Eye (tissue), 1 donor: ENCODE results near the gene GNL2.
A peak's percentile ranks its signal among the peaks of the same experiment; 100 is the strongest.
"Not testable (repeated sequence)": the region's sequence is repeated elsewhere in the genome, so short reads cannot be mapped to it uniquely, and the experiment has no call there.

Source experiments
- DNase-seq: peaks from one replicate; pipeline ENCODE4 v3.0.0-alpha.2; 2015

The GNL2 gene

DNA sequence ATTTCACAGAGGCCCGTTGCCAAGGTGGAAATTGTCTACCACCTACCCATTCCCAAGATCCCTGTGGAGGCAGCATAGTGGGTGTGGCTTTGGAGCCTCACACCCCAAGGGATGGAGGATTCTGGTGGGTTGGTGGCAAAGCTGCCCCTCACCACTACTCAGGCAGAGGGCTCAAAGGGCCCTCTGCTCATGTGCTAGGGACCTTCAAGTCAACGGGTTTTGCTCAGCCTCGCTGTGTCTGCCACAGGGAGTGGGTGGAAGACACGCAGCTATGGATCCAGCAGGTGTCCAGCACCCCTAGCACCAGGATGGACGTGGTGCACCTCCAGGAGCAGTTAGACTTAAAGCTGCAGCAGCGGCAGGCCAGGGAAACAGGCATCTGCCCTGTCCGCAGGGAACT lies 36.7 kb downstream of the GNL2 start:
- DNase-seq, result no peak

DNA sequence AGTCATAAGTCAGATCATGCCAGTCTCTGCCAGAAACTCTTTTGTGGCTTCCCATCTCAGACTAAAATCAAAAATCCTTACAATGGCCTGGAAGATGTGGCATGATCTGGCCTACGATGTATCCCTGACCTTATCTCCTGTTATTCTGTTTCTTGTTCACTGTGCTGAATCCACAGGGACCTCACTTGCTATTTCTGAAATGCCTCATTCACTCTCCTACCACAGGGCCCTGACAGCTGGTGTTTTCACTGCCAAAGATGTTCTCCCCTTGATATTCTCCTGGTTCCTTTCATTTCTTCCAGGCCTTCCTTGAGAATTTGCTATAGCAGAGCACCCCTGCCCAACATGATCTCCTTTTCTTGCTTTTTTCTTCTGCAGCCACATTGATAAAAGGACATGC lies 37.3 kb downstream of the GNL2 start:
- no peak for DNase-seq

DNA sequence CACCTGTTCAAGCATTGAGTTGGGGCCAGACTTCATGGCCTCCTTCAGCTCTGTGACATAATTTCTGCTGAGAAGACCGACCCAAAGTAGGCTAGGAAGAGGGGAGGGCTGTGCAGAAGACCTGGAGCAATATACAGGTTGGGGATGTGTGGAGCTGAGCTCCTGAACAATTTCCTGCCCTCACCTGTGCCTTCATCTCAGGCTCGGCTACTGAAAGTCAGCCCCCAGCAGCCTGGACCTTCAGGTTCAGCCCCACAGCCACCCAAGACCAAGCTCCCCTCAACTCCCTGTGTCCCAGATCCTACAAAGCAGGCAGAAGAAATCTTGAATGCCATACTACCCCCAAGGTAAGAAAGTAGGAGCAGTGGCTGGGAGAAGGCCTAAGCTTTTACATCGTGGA lies 38.3 kb downstream of the GNL2 start:
- DNase-seq, result no peak

DNA sequence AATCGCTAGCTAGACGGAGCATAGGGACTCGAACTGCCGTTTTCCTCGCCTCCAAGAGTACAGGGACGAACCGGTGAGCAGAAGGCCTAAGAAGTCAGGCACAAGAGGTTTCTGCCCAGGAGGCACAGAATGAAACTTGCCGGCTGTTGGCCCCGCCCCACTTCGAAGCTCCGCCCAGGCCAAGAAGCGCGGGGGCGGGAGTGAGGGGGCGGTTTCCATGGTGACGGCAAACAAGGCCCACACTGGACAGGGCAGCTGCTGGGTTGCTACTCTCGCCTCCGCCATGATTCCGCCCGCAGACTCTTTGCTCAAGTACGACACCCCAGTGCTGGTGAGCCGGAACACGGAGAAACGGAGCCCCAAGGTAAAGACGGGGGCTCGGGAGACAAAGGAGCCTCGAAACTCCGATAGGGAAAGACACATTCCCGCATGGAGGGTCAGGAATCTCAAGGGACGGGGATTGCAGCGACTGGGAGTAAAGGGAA lies 39.0 kb downstream of the GNL2 start, which contains the start of gene DNALI1:
TSS of gene DNALI1 (plus strand) at position 229 of the 485 bp plus-strand sequence. CDS start at position 284, 55 bp downstream.
- peak; percentile 97 for DNase-seq

DNA sequence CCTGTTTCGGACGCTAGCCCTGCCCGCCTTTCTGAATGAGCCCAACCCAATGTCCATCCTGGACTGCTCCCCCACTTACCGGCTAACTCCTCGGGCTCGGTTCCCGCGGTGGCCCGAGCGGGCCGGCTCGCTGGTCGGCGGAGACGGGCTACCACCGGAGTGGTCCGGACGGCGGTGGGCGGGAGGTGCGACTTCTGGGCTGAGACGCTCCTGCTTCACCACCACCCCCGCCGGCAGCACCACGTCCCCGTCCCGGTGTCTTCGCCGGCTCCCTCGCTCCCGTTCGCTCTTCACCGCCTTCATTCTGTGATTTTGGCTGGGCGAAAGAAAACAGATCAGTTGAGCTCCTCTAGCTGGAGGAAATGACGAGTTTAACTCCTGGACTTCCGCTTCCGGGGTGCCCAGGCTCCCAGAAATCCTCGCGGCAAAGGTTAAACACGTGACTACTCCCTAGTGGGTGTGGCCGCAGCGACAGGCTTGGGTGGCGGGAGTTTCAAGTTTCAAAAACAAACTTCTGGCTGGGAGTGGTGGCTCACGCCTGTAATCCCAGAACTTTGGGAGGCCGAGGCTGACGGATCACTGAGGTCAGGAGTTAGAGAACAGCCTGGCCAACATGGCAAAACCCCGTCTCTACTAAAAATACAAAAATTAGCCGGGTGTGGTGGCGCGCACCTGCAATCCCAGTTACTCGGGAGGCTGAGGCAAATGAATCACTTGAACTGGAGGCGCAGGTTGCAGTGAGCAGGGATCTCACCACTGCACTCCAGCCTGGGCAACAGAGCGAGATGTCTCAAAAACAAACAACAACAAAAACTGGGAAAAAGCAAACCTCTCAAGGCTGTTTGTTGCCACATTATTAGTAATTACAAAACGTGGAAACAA lies 41.6 kb downstream of the GNL2 start, which contains the start of gene SNIP1:
TSS of gene SNIP1 (minus strand) at position 367 of the 882 bp plus-strand sequence. CDS start at position 303, 64 bp downstream.
- DNase-seq, result peak; percentile 97

DNA sequence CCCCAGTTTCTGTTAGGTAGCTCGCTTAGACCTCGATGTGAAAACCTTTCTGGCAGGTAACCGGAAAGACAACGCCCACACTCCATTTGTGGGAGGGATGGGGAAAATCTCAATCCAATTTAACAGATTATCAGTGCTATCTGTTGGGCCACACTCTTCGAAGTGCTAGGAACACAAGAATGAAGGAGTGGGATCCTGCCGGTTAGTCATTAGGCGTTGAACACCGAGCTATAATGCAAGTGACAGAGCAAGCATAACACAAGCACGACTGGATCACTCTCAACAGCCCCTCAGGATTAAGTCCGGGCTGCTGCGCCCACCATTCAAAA lies 42.2 kb downstream of the GNL2 start:
- no peak for DNase-seq

DNA sequence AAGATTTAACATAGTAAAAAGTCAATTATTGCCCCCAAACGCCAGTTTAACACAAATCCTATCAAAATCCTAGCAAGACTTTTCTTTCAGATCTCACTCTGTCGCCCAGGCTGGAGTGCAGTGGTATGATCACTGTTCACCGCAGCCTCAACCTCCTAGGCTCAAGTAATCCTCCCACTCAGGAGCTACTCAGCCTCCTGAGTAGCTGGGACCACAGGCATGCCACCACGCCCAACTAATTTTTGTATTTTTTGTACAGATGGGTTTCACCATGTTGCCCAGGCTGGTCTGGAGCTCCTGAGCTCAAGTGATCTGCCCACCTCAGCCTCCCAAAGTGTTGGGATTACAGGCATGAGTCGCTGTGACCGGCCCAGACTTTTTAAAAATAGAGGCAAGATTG lies 46.4 kb downstream of the GNL2 start:
- DNase-seq, result no peak

DNA sequence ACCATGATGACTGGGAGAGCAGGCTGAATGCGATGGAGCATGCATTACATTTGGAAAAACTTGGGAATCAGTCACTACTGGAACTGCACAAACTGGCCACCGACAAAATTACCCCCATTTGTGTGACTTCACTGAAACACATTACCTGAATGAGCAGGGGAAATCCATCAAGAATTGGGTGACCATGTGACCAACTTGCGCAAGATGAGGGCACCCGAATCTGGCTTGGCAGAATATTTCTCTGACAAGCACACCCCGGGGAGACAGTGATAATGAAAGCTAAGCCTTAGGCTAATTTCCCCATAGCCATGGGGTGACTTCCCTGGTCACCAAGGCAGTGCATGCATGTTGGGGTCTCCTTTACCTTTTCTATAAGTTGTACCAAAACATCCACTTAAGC lies 50.7 kb downstream of the GNL2 start:
- DNase-seq, result no peak

DNA sequence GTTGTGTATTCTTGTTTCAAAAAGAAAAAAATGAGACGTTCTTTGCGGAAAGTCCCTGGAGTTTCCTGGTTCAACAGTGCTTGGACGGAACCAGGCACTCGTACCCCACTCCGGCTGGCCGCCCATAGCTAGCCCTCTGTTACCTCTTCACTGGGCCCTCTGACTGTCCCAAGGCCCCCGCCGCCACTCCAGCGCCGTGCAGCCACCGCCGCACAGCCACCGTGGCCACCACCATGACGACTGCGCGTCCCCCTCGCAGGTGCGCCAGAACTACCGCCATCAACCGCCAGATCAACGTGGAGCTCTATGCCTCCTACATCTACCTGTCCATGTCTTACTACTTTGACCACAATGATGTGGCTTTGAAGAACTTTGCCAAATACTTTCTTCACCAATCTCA lies 51.2 kb downstream of the GNL2 start:
- no peak for DNase-seq

DNA sequence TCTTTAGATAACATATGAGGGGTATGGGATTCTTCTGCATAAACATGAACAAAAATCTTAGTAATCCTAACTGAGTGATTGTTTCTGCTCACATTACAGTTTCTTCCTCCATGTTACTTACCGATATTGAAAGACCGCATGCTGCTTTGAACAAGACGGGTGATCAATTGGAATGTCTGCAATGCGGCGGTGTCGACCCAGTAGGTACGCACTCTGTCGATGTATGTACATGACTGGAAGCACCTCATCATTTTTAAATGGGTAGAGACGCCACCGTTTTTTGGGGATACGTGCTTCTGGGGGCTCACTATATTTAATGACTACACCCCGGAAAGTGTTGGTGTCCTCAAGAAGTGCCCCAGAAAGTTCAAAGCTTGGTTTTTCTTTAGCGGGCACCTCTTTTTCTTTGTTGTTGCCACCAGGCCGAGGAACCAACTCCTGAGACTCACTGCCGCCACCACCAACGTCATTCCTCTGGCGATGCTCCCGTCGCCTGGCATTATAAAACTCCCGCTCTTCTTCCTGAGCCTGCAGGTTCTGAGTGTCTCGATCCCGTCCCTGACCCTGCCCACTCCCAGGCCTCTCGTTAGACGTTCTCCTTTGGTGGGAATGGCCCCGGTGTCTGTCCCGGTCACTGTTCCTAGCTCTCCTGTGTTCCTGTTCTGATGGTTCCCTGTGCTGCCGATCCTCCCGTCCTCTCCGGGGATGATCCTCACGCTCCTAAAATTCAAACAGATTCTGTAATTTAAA lies 55.5 kb downstream of the GNL2 start:
- no peak for DNase-seq

DNA sequence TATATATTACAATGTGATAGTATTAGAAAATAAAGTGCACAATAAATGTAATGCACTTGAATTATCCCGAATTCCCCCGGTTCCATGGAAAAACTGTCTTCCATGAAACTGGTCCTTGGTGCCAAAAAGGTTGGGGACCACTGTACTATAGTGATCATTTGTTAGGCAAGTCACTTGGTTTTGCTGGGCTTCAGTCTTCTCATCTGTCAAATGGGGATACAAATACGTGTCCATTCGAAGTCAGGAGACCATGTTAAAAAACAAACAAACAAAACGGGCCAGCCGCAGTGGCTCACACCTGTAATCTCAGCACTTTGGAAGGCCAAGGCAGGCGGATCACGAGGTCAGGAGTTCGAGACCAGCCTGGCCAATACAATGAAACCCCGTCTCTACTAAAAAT lies 56.6 kb downstream of the GNL2 start:
- not testable (repeated sequence) for DNase-seq

DNA sequence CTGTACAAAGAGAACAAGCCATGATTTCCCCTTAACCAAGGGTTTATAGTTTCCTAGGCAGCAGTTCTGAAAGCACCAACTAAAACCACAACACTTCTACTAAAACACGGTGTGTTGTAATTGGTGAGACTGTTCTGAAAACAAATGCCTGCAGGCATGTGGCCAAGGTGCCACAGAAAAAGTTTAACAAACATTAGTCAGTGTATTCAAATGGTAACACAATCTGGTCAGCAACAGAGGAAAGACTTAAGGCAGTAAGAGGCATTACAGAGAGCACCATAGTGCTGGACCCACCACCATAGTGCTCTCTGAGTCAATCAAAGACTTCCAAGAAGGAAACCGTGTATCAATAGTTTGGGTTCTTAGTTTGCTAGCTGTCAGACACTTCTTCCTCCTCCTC lies 58.4 kb downstream of the GNL2 start:
- DNase-seq, result no peak

DNA sequence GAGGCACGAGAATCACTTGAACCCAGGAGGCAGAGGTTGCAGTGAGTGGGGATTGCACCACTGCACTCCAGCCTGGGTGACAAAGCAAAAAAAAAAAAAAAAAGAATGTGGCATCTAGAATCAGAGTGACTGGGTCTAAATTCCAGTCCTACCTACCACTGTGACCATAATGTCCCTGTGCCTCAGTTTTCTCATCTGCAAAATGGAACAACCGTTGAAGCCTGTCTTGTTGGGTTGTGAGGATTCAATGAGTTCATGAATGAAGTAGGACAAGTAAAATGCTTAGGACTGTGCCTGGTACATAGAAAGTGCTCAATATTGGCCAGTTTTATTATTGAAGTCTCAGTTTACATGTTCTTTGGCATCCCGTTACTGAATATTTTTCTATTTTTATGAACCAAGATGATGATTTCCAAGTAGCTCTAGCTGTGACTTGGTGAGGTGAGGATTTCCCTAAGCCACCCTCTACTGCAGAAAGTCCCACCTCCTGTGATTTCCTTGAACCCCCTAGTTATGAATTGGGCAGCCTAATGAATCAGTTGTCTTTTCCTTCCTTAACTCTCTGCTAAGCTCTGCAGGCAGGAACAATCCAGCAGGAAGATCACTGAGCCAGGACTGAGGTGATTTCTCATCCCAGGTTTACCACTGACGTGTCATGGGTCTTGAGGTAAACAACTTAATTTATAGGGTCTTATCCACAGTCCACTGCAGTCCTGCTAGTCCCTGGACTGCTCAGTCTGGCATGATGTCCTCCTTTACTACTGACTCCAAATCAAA lies 62.2 kb downstream of the GNL2 start:
- no peak for DNase-seq

DNA sequence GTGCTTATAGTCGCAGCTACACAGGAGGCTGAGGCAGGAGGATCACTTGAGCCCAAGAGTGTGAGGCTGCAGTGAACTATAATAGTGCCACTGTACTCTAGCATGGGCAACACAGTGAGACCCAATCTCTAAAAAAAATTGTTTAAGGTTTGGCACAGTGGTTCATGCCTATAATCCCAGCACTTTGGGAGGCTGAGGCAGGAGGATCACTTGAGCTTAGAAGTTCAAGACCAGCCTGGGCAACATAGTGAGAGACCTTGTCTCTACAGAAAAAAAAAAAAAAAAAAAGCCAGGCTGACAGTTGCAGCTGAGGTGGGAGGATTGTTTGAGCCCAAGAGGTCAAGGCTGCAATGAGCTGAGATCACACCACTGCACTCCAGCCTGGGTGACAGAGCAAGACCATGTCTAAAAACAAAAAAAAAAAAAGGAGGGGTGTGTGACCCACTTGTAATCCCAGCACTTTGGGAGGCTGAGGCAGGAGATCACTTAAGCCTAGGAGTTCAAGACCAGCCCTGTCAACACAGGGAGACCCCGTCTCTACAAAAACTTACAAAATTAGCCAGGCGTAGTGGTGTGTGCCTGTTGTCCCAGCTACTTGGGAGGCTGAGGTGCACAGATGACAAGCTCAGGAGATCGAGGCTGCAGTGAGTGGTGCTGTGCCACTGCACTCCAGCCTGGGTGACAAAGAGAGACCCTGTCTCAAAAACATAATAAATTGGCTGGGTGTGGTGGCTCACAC lies 63.1 kb downstream of the GNL2 start:
- not testable (repeated sequence) for DNase-seq

DNA sequence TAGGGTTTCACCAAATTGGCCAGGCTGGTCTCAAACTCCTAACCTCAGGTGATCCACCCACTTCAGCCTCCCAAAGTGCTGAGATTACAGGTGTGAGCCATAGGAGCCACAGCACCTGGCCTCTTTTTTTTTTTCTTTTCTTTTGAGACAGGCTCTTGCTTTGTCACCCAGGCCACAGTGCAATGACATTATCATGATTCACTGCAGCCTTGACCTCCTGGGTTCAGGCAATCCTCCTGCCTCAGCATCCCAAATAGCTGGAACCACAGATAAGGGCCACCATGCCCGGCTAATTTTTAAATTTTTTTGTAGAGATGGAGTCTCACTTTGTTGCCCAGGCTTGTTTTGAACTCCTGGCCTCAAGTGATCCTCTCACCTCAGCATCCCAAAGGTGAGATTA lies 65.8 kb downstream of the GNL2 start:
- DNase-seq, result not testable (repeated sequence)

DNA sequence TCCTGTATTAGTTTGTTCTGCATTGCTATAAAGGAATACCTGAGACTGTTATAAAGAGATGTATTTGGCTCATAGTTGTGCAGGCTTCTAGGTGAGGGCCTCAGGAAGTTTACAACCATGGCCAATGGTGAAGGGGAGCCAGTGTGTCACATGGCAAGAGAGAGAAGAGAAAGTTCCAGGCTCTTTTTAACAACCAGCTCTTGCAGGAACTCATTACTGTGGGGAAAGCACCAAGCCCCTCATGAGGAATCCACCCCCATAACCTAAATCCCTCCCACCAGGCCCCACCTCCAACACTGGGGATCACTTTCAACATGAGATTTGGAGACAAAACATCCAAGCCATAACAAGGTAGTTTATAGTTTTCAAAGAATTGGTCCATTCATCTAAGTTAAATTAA lies 76.1 kb downstream of the GNL2 start:
- DNase-seq, result no peak

DNA sequence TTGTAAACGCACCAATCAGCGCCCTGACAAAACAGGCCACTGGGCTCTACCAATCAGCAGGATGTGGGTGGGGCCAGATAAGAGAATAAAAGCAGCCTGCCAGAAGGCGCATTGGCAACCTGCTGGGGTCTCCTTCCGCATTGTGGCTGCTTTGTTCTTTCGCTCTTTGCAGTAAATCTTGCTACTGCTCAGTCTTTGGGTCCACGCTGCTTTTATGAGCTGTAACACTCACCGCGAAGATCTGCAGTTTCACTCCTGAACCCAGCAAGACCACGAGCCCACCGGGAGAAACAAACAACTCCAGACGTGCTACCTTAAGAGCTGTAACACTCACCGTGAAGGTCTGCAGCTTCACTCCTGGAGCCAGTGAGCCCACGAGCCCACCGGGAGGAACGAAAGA lies 76.8 kb downstream of the GNL2 start:
- DNase-seq, result not testable (repeated sequence)

DNA sequence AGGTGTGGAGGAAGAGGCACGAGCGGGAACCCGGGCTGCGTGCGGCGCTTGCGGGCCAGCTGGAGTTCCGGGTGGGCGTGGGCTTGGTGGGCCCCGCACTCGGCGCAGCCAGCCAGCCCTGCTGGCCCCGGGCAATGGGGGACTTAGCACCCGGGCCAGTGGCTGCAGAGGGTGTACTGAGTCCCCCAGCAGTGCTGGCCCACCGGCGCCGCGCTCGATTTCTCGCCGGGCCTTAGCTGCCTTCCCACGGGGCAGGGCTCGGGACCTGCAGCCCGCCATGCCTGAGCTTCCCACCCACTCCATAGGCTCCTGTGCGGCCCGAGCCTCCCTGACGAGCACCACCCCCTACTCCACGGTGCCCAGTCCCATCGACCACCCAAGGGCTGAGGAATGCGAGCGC lies 77.5 kb downstream of the GNL2 start:
- not testable (repeated sequence) for DNase-seq

DNA sequence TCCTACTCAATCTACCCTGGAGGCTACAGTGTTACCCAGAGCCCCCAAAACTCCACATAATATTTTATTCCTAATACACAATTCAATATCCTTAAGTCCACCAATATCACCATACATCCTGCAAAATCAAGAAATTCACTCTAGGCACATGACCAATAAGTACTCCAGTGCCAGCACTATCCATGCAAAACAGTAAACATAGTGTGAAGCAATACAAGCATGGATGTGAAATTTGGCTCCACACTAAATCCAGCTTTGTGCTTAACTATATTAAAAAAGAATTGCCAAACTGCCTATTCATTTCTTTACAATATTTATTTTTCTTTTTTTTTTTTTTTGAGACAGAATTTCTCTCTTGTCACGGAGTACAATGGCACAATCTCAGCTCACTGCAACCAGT lies 78.2 kb downstream of the GNL2 start:
- no peak for DNase-seq
